HG03521 (cell line): ENCODE results near the gene DDX6.
A peak's percentile ranks its signal among the peaks of the same experiment; 100 is the strongest.
"Not testable (repeated sequence)": the region's sequence is repeated elsewhere in the genome, so short reads cannot be mapped to it uniquely, and the experiment has no call there.

Source experiments
- ATAC-seq: cut with Tn5 transposase; IDR thresholded peaks from one replicate; pipeline ENCODE4 v1.9.1; 2021; ENCODE audit warnings: mild to moderate bottlenecking, moderate library complexity; ENCODE audit not compliant: unreplicated experiment

DDX6 gene

GRCh38 chr11:118791111-118791960 is at the start of gene DDX6:
TSS of gene DDX6 (minus strand) at chr11:118791164. CDS start at chr11:118786251, 4,913 bp downstream.
- ATAC-seq, result peak; percentile 45

DNA sequence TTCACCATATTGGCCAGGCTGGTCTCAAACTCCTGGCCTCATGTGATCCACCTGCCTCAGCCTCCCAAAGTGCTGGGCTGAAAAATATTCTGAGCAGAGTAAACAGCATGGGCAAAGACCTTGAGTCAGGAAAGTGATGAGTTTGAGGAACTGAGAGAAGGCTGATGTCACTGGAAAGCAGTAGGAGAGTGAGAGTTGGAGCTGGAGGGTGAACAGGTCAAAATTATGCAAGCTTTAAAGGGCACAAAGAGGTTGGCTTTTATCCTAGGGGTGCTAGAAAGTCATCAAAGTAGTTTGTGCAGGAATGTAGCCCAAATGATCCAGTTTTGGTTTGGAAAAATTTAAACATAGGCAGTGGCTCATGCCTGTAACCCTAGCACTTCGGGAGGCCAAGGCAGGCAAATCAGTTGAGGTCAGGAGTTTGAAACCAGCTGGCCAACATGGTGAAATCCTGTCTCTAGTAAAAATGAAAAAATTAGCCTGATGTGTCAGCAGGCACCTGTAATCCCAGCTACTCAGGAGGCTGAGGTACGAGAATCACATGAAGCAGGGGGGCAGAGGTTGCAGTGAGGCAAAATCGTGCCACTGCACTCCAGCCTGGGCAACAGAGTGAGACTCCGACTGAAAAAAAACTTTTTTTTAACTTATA is 48.1 kb upstream of the DDX6 start:
- no peak for ATAC-seq

DNA sequence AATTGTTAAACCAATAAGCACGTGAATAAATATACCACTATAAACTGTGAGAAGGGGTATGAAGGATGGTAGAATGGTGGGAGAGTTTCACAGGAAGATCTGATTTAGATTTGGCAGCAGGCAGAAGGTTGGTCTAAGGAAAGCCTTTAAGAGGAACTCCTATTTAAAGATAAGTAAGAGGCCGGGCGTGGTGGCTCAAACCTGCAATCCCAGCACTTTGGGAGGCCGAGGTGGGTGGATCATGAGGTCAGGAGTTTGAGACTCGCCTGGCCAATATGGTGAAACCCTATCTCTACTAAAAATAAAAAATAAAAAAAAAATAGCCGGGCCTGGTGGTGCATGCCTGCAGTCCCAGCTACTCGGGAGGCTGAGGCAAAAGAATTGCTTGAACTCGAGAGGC is 46.9 kb upstream of the DDX6 start:
- no peak for ATAC-seq

GRCh38 chr11:118834427-118835028 is 43.6 kb upstream of the DDX6 start:
- ATAC-seq, result no peak

DNA sequence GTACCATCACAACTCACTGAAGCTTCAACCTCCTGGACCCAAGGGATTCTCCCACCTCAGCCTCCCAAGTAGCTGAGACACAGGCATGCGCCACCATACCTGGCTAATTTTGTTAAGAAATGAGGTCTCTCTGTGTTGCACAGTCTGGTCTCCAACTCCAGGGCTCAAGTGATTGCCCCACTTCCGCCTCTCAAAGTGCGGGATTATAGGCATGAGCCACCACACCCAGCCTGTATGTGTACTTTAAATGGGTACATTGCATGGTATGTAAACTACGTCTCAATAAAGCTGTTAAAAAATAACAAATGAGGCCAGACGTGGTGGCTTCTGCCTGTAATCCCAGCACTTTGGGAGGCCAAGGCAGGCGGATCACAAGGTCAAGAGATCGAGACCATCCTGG is 36.2 kb upstream of the DDX6 start:
- ATAC-seq, result no peak

DNA sequence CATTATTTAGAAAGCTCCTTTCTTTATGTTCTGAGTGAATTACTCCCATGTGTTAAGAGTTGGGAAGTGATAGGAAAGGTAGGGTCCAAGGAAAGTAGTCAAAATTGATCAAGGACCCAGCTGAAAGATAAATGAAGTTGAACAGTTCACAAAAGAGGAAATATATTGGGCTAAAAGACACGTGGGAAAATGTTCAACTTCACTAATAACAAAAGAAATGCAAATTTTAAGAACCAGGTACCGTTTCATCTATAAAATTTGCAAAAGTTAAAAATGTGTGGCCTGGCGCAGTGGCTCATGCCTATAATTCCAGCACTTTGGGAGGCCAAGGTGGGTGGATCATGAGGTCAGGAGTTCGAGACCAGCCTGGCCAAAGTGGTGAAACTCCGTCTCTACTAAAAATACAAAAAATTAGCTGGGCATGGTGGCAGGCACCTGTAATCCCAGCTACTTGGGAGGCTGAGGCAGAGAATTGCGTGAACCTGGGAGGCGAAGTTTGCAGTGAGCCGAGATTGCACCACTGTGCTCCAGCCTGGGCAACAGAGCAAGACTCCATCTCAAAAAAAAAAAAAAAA is 32.1 kb upstream of the DDX6 start:
- ATAC-seq, result not testable (repeated sequence)

DNA sequence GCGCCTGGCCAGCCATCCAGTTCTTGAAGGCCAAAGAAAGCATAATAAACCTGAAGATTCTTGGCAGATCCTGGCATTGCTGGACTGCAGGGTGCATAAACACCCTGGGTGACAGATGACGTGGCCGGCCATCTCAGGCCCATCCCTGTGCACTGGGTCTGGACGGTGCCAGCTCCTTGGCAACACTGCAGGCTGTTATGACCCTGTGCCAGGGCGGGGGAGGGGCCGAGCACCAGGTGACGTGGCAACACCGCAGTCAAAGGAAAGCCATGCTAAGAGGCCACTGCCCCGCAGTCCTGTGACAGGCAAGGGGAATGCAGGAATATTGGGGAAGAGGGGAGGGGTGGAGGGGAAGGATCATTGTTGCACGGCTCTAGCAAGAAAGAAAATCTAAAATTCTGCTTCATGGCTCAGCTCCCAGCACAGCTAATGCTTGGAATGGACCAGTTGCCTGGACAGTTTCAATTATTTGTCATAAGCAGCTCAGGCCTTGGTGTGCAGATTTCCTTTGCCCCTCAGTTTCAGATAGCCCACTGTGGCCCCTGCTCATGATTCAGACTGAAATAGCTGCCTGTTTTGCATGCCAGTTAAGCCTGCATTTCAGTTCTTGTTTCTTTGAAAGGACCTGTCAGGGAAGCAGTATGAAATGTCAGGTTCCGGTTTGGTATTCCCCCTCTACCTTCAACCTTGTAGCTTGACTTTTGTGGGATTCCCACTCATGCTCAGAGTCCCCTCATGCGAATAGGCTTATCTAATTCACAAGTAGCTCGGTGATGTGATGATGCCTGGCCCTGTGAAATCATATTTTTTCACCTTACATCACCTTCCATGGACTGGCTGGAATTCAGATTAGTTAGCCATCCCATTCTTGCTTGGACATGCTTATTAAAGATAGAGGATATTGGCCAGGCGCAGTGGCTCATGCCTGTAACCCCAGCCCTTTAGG is 29.7 kb upstream of the DDX6 start:
- peak; percentile 76 for ATAC-seq

DNA sequence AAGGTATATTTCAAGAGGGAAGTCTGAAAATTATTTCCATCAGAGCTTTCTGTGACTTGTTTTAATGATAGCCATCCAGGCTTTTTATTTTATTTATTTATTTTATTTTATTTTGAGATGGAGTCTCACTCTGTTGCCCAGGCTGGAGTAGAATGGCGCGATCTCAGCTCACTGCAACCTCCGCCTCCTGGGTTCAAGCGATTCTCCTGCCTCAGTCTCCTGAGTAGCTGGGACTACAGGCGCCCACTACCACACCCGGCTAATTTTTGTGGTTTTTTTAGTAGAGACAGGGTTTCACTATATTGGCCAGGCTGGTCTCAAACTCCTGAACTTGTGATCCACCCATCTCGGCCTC is 29.0 kb upstream of the DDX6 start:
- ATAC-seq, result not testable (repeated sequence)

DNA sequence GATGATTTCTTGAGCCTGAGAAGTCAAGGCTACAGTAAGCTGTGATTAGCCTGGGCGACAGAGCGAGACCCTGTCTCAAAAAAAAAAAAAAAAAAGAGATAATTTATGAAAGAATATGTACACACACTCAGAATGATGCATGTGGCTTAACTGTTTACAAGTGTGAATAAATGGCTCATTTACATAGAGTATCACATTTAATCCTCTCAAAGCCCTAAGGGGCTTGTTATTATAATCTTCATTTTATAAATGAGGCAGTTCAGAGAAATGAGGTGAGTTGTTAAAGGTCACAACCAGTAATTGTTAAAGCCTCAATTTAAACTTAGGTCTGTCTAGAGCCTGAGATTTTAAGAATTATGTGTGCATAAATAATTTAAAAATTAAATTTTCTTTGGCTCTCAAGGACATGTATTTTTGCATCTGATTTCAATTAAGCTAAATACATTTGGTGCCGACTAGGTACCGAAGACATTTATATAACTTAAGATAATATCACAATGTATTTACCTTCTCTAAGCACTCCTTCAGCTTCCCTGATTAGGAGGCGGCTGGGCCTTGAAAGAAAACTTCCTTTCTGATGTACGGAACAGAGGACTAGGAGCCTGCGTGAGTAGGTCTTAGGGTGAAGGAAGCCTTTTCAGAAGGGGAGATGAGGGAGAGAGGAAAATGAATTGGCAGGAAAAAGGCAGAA is 28.5 kb upstream of the DDX6 start:
- ATAC-seq, result no peak

DNA sequence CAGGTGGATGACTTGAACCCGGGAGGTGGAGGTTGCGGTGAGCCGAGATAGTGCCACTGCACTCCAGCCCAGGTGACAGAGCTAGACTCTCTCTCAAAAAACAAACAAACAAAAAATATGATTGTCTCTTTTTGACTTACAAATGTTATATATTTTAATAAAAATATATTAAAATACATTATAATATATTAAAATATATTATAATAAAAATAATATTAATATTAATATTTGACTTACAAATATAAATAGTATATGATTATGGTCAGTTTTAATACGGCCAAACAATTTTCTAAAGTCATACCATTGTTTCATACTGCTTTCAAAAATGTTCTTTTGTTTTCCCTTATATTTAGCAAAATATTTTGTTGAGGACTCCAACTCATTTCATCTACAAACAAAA is 27.2 kb upstream of the DDX6 start:
- no peak for ATAC-seq

GRCh38 chr11:118813551-118813950 is 22.6 kb upstream of the DDX6 start:
- ATAC-seq, result no peak

DNA sequence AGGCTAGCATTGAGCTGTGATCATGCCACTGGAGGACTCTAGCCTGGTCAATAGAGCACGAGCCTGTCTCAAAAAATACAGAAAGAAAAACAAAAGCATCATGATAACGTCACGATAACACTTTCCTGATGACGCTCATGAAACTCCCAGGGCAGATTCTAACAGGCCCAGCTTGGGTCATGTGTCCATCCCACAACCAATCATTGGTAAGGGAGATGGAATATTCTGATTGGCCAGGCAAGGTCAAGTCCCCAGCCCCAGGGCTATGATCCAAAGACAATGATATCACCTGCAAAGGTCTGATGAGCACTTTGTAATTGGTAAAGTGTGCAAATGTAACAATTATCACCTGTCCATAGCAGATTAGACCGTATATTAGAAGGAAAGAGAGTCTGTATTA is 21.5 kb upstream of the DDX6 start:
- no peak for ATAC-seq

DNA sequence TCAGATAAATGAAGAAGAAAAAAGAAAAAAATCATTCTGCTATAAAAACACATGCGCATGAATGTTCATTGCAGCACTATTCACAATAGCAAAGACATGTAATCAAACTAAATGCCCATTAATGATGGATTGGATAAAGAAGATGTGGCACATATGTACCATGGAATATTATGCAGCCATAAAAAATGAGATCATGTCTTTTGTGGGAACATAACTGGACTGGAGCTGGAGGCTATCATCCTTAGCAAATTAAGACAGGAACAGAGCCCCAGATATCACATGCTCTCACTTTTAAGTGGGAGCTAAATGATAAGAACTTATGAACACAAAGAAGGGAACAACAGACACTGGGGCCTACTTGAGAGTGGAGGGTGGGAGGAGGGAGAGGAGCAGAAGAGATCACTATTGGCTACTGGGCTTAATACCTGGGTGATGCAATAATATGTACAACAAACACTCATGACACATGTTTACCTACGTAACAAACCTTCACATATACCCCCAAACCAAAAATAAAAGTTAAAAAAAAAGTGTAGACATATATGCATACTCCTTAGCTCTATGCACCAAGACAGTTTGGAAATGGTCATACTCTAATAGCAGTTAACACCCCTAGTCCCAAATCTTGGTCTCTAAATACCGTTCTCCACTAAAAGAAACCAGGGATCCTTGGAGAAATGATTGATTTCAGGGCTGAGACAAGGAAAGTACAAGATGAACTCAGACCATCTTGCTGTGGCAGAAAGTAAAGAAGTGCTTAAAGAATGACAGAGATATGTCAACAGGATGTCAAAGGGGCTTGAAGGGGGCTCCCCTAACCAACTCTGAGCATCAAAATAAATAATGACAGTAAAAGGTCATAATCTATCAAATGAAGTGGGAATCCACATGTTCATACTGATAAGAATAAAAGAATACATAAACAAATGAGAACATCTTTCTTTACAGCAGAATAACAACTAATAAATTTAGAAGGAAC is 17.1 kb upstream of the DDX6 start:
- ATAC-seq, result no peak

DNA sequence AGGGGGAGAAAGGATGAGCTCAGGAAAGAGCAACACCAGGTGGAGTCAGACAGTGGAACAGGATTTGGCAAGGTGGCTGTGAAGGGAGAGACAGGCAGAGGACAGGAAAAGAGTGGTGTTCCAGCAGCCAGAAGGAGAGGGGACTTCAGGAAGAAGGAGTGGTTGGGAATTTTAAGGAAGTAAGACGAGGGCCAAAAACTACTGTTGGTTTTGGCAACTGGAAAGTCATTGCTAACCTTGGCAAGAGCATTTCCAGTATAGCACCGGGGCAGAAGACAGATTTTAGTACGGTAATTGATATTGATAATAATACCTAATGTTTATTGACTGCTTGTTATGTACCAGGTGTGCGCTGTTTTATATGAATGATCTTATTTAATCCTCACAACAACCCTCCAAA is 15.4 kb upstream of the DDX6 start:
- no peak for ATAC-seq

DNA sequence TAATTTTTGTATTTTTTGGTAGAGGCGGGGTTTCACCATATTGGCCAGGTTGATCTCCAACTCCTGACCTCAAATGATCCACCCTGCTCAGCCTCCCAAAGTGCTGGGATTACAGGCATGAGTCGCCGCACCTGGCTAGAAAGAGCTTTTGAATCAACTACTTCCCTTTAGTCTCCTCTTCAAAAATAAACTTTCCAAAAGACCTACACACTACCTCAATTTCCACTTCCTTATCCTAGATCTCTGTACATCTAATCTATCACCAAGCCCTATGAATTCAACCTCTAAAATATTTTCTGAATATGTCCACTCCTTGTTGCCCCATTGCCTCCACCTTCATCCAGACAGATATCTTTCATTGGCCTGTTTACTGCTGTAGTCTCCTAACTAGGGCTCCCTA is 13.1 kb upstream of the DDX6 start:
- ATAC-seq, result no peak

DNA sequence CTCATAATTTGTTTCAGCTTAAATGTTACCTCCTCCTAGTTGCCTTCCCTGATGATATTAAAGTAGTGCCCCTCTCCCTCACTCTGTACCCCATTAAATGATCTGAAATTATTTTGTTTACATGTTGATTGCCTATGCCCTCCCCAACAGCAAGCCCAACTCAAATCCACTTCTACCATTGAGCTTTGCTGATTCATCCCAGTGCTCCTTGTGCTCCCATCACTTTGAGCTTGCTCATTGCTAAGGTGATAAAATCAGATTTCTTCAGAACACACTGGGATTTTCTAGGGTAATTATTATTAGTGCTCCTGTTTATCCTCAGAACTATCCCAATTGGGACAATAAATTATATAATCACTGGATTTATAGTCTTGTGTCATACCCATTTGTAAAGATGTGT is 8.4 kb upstream of the DDX6 start:
- no peak for ATAC-seq

DNA sequence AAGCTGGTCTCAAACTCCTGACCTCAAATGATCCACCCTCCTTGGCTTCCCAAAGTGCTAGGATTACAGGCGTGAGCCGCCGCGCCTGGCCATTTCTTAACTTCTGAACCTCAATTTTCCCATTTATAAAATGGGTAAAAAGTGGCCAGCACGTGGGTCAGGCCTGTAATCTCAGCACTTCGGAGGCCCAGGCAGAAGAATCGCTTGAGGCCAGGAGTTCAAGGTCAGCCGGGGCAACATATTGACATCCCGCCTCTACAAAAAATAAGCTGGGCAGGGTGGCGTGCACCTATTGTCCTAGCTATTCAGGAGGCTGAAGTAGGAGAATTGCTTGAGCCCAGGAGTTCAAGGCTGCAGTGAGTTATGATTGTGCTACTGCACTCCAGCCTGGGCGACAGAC is 6.5 kb upstream of the DDX6 start:
- ATAC-seq, result no peak

- peak; percentile 57 for ATAC-seq
Observed at GRCh38 chr11:118792570-118793124, 1.7 kb upstream of the DDX6 start.
